Endothelial cell of umbilical vein (primary cell): Measurements from ENCODE around the gene GALNT13. TPM values are rescaled to one million over a fixed set of nuclear protein-coding genes. Genes with fewer than 3 reads are reported as not detected.

Source experiments
- BruUV-seq: library from RNA; stranded (reverse); fragments of 400-500 nt; replicated peaks from 2 replicates; lab custom pipeline; 2021; lab: Mats Ljungman, UMichigan
- CTCF ChIA-PET: fragments of 300-600, 350-600 bp; sonication (Branson Sonifier 250); formaldehyde crosslinking; loops from one replicate; lab custom pipeline; 2021; ENCODE audit warnings: antibody characterized with exemption, inconsistent platforms; lab: Charles Lee
- POLR2A ChIA-PET: fragments of 300-600, 350-600 bp; sonication (Branson Sonifier 250); formaldehyde crosslinking; loops from one replicate; lab custom pipeline; 2021; ENCODE audit warnings: antibody characterized with exemption, inconsistent platforms; lab: Charles Lee
- DNase-seq: peaks from one replicate; pipeline ENCODE4 v3.0.0-alpha.2; 2011; ENCODE audit warnings: low read depth, low spot score
- FAIRE-seq: peaks from 2 replicates; lab custom pipeline; 2011; peaks lifted over from hg19 to GRCh38; lab: Jason Lieb, UNC
- H2AFZ ChIP-seq: 2 replicates; pipeline ENCODE4 v1.6.0; 2012; ENCODE audit warnings: low read depth, low read length, control low read depth, inconsistent platforms
- H3K27ac ChIP-seq: 2 replicates; pipeline ENCODE4 v1.5.1; 2011; ENCODE audit warnings: low read depth, mild to moderate bottlenecking, control low read depth, low read length, moderate library complexity; ENCODE audit not compliant: insufficient read depth
- H3K27me3 ChIP-seq, 2 experiments: 2 replicates each; pipeline versions ENCODE4 v1.6.0 to v1.6.1; 2011; ENCODE audit warnings: low read length in 2 of 2, mixed read lengths in 1 of 2; ENCODE audit not compliant: control insufficient read depth in 2 of 2, insufficient read depth in 2 of 2
- H3K36me3 ChIP-seq, 2 experiments: 2 replicates in 1 of 2; 3 replicates in 1 of 2; pipeline ENCODE4 v1.5.1; 2011; ENCODE audit warnings: low read length in 2 of 2, mild to moderate bottlenecking in 1 of 2, moderate library complexity in 1 of 2; ENCODE audit not compliant: control insufficient read depth in 2 of 2, insufficient read depth in 2 of 2; ENCODE audit errors: extremely low read depth in 1 of 2
- H3K4me1 ChIP-seq: 3 replicates; pipeline ENCODE4 v1.5.1; 2011; ENCODE audit warnings: mild to moderate bottlenecking, low read length; ENCODE audit not compliant: control insufficient read depth, insufficient read depth; ENCODE audit errors: extremely low read depth
- H3K4me2 ChIP-seq: 2 replicates; pipeline ENCODE4 v1.6.1; 2011; ENCODE audit warnings: low read length, control low read depth, mixed read lengths; ENCODE audit not compliant: insufficient read depth
- H3K4me3 ChIP-seq, 3 experiments: fragments of 200-600 bp in 1 of 3; sonication (generic), shearing (Covaris generic) in 1 of 3; replicated peaks in 1 of 3; 2 replicates each; pipeline ENCODE4 v1.5.1; 2011 to 2016; ENCODE audit warnings: control low read depth in 3 of 3, low read length in 3 of 3, mild to moderate bottlenecking in 2 of 3, inconsistent platforms in 1 of 3, low read depth in 1 of 3, moderate library complexity in 1 of 3; ENCODE audit not compliant: insufficient read depth in 1 of 3
- H3K79me2 ChIP-seq: 2 replicates; pipeline ENCODE4 v1.6.0; 2012; ENCODE audit warnings: low read length, inconsistent platforms; ENCODE audit not compliant: control insufficient read depth, insufficient read depth
- H3K9ac ChIP-seq: replicated peaks from 2 replicates; pipeline ENCODE3; 2011; ENCODE audit warnings: low read length, control low read depth; ENCODE audit not compliant: insufficient read depth; ENCODE audit errors: extremely low read depth
- H3K9me1 ChIP-seq: replicated peaks from 3 replicates; pipeline ENCODE4 v1.6.0; 2011; ENCODE audit warnings: mild to moderate bottlenecking, low read length; ENCODE audit not compliant: control insufficient read depth, insufficient read depth; ENCODE audit errors: extremely low read depth
- H3K9me3 ChIP-seq: replicated peaks from 2 replicates; pipeline ENCODE4 v1.5.1; 2012; ENCODE audit warnings: low read length, inconsistent platforms; ENCODE audit not compliant: control insufficient read depth, insufficient read depth
- H4K20me1 ChIP-seq: replicated peaks from 2 replicates; pipeline ENCODE3; 2011; ENCODE audit warnings: mild to moderate bottlenecking, low read length; ENCODE audit not compliant: control insufficient read depth, insufficient read depth; ENCODE audit errors: extremely low read depth
- EZH2 ChIP-seq: IDR thresholded peaks from 2 replicates; pipeline ENCODE4 v1.6.1; 2012; ENCODE audit warnings: borderline replicate concordance, low read depth, mild to moderate bottlenecking, moderate library complexity, low read length, inconsistent platforms; ENCODE audit not compliant: severe bottlenecking
- FOS ChIP-seq: IDR thresholded peaks from 2 replicates; pipeline ENCODE4 v1.6.1; 2011; ENCODE audit warnings: mild to moderate bottlenecking, low read length, moderate library complexity, borderline replicate concordance; ENCODE audit not compliant: insufficient read depth
- GATA2 ChIP-seq: IDR thresholded peaks from 2 replicates; pipeline ENCODE4 v1.7.0; 2011; ENCODE audit warnings: low read depth, mild to moderate bottlenecking, moderate library complexity, mixed read lengths, low read length; ENCODE audit not compliant: insufficient read length, insufficient read depth
- JUN ChIP-seq: IDR thresholded peaks from 2 replicates; pipeline ENCODE4 v1.6.1; 2011; ENCODE audit warnings: borderline replicate concordance, low read depth; ENCODE audit not compliant: insufficient read length, insufficient read depth
- MYC ChIP-seq: IDR thresholded peaks from one replicate; pipeline ENCODE4 v1.6.1; 2011; ENCODE audit warnings: mild to moderate bottlenecking, low read depth, low read length
- POLR2A ChIP-seq: IDR thresholded peaks from 2 replicates; pipeline ENCODE4 v1.6.1; 2012; ENCODE audit warnings: low read depth, mild to moderate bottlenecking, control low read depth, low read length
- POLR2AphosphoS5 ChIP-seq: IDR thresholded peaks from 2 replicates; pipeline ENCODE4 v1.6.1; 2012; ENCODE audit warnings: low read depth, mild to moderate bottlenecking, control low read depth, low read length, moderate library complexity; ENCODE audit not compliant: insufficient read depth
- dilution Hi-C: fragments of 300-500 bp; cut with MboI; formaldehyde crosslinking; loops from one replicate; pipeline ENCODE4 v1.15.0; 2019; ENCODE audit warnings: low sequenced_read_pairs; ENCODE audit not compliant: extremely low pct_ligation_motif_present
- intact Hi-C: fragments of 100-400 bp; cut with micrococcal nuclease; formaldehyde crosslinking; loops from one replicate; pipeline ENCODE4 v1.10.0; 2022
- polyA plus RNA-seq, 4 experiments: library from polyadenylated mRNA; depleted of rRNA in 3 of 4; stranded (reverse) in 3 of 4; unstranded in 1 of 4; fragments of >200 nt; gene quantifications; 2 replicates each; pipeline versions ENCODE4 v1.2.1 to v1.2.3, GENCODE V29; 2011 to 2012; ENCODE audit warnings: missing spikeins in 1 of 4
- total RNA-seq: library from RNA; stranded (reverse); gene quantifications from 2 replicates; pipeline ENCODE4 v1.2.3, GENCODE V29; 2021
- TF ChIP-seq, protein P1 (sequence below), 2 donors: IDR thresholded peaks; 1 replicate in 1 of 2; 2 replicates in 1 of 2; pipeline ENCODE4 v1.5.1; 2011; ENCODE audit warnings: low read length in 2 of 2, mild to moderate bottlenecking in 2 of 2, moderate library complexity in 2 of 2, control low read depth in 1 of 2, inconsistent platforms in 1 of 2, low read depth in 1 of 2; ENCODE audit not compliant: insufficient read depth in 1 of 2; ENCODE audit errors: extremely low read depth in 1 of 2
- TF ChIP-seq, protein P2 (sequence below): IDR thresholded peaks from 2 replicates; pipeline ENCODE4 v1.6.1; 2011; ENCODE audit not compliant: insufficient read depth, insufficient read length

GALNT13 gene
- total and polyA plus RNA-seq, 2 donors (not counting 3 experiments of a cell fraction or from before 2014, with no cell fraction given) = 0.06 TPM; not detected in 1

DNA sequence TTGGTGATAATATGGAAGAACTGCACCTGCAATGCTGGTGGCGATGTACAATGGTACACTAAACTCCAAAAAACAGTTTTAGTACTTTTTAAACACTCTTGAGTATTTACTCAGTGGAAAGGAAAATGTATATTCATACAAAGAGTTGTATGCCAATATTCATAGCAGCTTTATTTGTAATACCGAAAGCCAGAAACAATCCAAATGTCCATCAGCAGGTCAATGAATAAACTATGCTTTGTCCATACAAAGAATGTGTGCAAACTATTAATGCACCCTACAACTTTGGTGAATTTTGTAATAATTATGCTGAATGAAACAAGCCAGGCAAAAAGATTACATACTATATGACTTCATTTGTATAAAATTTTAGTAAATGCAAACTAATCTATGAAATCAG is 396.3 kb downstream of the GALNT13 start:
- Histone ChIP-seq H3K9me3 (no peaks in the 10 kb centered on the region), H3K36me3 (no peaks in the 10 kb centered on the region), H3K4me3 (no peak overlapping the region), H3K9ac (no peak overlapping the region), H3K4me1 (no peaks in the 10 kb centered on the region), H3K79me2 (no peaks in the 10 kb centered on the region), H3K27ac (no peak overlapping the region), H3K27me3 (no peaks in the 10 kb centered on the region), H3K9me1 (no peaks in the 10 kb centered on the region), H3K4me2 (no peak overlapping the region), H2AFZ (no peak overlapping the region), H4K20me1 (no peaks in the 10 kb centered on the region)
- FAIRE-seq (no peak), DNase-seq (no peak)
- dilution Hi-C loops (no loop called here), intact Hi-C loops (no loop called here)
- BruUV-seq = no TSS peak
- CTCF ChIA-PET = no interaction called here
- POLR2A ChIA-PET = no interaction called here
- TF ChIP-seq, protein P1, sequence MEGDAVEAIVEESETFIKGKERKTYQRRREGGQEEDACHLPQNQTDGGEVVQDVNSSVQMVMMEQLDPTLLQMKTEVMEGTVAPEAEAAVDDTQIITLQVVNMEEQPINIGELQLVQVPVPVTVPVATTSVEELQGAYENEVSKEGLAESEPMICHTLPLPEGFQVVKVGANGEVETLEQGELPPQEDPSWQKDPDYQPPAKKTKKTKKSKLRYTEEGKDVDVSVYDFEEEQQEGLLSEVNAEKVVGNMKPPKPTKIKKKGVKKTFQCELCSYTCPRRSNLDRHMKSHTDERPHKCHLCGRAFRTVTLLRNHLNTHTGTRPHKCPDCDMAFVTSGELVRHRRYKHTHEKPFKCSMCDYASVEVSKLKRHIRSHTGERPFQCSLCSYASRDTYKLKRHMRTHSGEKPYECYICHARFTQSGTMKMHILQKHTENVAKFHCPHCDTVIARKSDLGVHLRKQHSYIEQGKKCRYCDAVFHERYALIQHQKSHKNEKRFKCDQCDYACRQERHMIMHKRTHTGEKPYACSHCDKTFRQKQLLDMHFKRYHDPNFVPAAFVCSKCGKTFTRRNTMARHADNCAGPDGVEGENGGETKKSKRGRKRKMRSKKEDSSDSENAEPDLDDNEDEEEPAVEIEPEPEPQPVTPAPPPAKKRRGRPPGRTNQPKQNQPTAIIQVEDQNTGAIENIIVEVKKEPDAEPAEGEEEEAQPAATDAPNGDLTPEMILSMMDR (IDR thresholded peaks at IDR 0.05; ENCODE audit: extremely low read depth in 1 of 2, insufficient read depth in 1 of 2, low read depth in 1 of 2, low read length in 2 of 2) = no peak
- no peak for TF ChIP-seq POLR2A
- TF ChIP-seq JUN = no peak
- TF ChIP-seq GATA2 = no peak
- no peak for TF ChIP-seq FOS
- TF ChIP-seq, protein P2, sequence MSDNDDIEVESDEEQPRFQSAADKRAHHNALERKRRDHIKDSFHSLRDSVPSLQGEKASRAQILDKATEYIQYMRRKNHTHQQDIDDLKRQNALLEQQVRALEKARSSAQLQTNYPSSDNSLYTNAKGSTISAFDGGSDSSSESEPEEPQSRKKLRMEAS = no peak
- TF ChIP-seq EZH2 = no peak
- TF ChIP-seq MYC = no peak
- TF ChIP-seq POLR2AphosphoS5 = no peak
